IgD-negative memory B cell (primary cell): ENCODE results near the gene EPB41. TPM values are rescaled to one million over a fixed set of nuclear protein-coding genes. Genes with fewer than 3 reads are reported as not detected.

ENCODE experiments used
- H3K27ac Mint-ChIP-seq, 3 donors: one replicate each; pipeline ENCODE4 v1.8.0; 2020 to 2022; ENCODE audit warnings: mild to moderate bottlenecking in 3 of 3, mixed read lengths in 3 of 3, moderate library complexity in 1 of 3
- H3K27me3 Mint-ChIP-seq: one replicate; pipeline ENCODE4 v1.8.0; 2021; ENCODE audit warnings: mixed read lengths
- H3K36me3 Mint-ChIP-seq: one replicate; pipeline ENCODE4 v1.8.0; 2020; ENCODE audit warnings: mild to moderate bottlenecking, mixed read lengths
- H3K4me1 Mint-ChIP-seq, 3 donors: one replicate each; pipeline ENCODE4 v1.8.0; 2020 to 2022; ENCODE audit warnings: mixed read lengths in 3 of 3, mild to moderate bottlenecking in 1 of 3
- H3K4me3 Mint-ChIP-seq, 4 donors: one replicate each; pipeline ENCODE4 v1.8.0; 2020 to 2022; ENCODE audit warnings: mild to moderate bottlenecking in 4 of 4, mixed read lengths in 4 of 4, moderate library complexity in 3 of 4
- H3K9me3 Mint-ChIP-seq, 3 donors: one replicate each; pipeline ENCODE4 v1.8.0; 2020 to 2021; ENCODE audit warnings: mixed read lengths in 3 of 3, mild to moderate bottlenecking in 1 of 3
- polyA plus RNA-seq: library from polyadenylated mRNA; unstranded; fragments of 300-500 nt; fragmentation: Illumina TruSeq; gene quantifications from one replicate; pipeline ENCODE4 v1.2.3, GENCODE V29; 2021

EPB41 gene
- polyA plus RNA-seq, 1 donor from 2014 or later: 78.9 TPM

- peaks cover under 1% of the 10 kb centered on the region for H3K36me3 Mint-ChIP-seq
- peaks cover 39 to 44% (median 41%) of the 10 kb centered on the region in 3 donors for H3K4me1 Mint-ChIP-seq
- no peaks in the 10 kb centered on the region for H3K9me3 Mint-ChIP-seq
- peak overlapping the region in 1 of 4 donors; percentile 22 for H3K4me3 Mint-ChIP-seq
- no peak overlapping the region for H3K27ac Mint-ChIP-seq
- no peaks in the 10 kb centered on the region for H3K27me3 Mint-ChIP-seq
Measured at GRCh38 chr1:28965271-28965870, 51.0 kb downstream of the EPB41 start.

GRCh38 chr1:28966617-28967016 is 52.2 kb downstream of the EPB41 start:
- Mint-ChIP-seq H3K4me3 (no peak overlapping the region), H3K36me3 (peaks cover 7% of the 10 kb centered on the region), H3K27ac (no peak overlapping the region), H3K9me3 (no peaks in the 10 kb centered on the region), H3K27me3 (no peaks in the 10 kb centered on the region), H3K4me1 (peaks cover 36 to 39% (median 38%) of the 10 kb centered on the region in 3 donors)

GRCh38 chr1:28971980-28972771 is 57.8 kb downstream of the EPB41 start:
- Mint-ChIP-seq H3K27me3 (no peaks in the 10 kb centered on the region), H3K4me1 (peaks cover 22 to 38% (median 36%) of the 10 kb centered on the region in 3 donors), H3K4me3 (peak overlapping the region in 1 of 4 donors; percentile 73), H3K27ac (peak overlapping the region in 2 of 3 donors; percentile 45 to 59), H3K9me3 (no peaks in the 10 kb centered on the region), H3K36me3 (peaks cover 7% of the 10 kb centered on the region)

- Mint-ChIP-seq H3K4me1 (peaks cover 24 to 48% (median 42%) of the 10 kb centered on the region in 3 donors), H3K27me3 (no peaks in the 10 kb centered on the region), H3K4me3 (no peak overlapping the region), H3K27ac (peak overlapping the region in 2 of 3 donors; percentile 11 to 12), H3K36me3 (peaks cover 7% of the 10 kb centered on the region), H3K9me3 (no peaks in the 10 kb centered on the region)
Measured at GRCh38 chr1:28973596-28974421, 59.4 kb downstream of the EPB41 start.

- Mint-ChIP-seq H3K27me3 (no peaks in the 10 kb centered on the region), H3K27ac (peak overlapping the region in 2 of 3 donors; percentile 11 to 12), H3K9me3 (no peaks in the 10 kb centered on the region), H3K4me3 (no peak overlapping the region), H3K4me1 (peaks cover 28 to 53% (median 46%) of the 10 kb centered on the region in 3 donors), H3K36me3 (peaks cover 7% of the 10 kb centered on the region)
Measured at GRCh38 chr1:28974432-28974831, 60.1 kb downstream of the EPB41 start.

- H3K4me3 Mint-ChIP-seq: no peak overlapping the region
- no peaks in the 10 kb centered on the region for H3K9me3 Mint-ChIP-seq
- no peaks in the 10 kb centered on the region for H3K27me3 Mint-ChIP-seq
- peaks cover 4% of the 10 kb centered on the region for H3K36me3 Mint-ChIP-seq
- H3K27ac Mint-ChIP-seq: peak overlapping the region in 1 of 3 donors; percentile 73
- peaks cover 27 to 55% (median 54%) of the 10 kb centered on the region in 3 donors for H3K4me1 Mint-ChIP-seq
Measured at GRCh38 chr1:28976248-28976647, 61.9 kb downstream of the EPB41 start.

GRCh38 chr1:28981210-28981609 is 66.8 kb downstream of the EPB41 start:
- no peaks in the 10 kb centered on the region for H3K27me3 Mint-ChIP-seq
- no peak overlapping the region for H3K27ac Mint-ChIP-seq
- peaks cover 18 to 44% (median 40%) of the 10 kb centered on the region in 3 donors for H3K4me1 Mint-ChIP-seq
- H3K9me3 Mint-ChIP-seq: peaks cover 0 to 5% (median 2%) of the 10 kb centered on the region in 3 donors
- H3K36me3 Mint-ChIP-seq: peaks cover 7% of the 10 kb centered on the region
- H3K4me3 Mint-ChIP-seq: no peak overlapping the region

- Mint-ChIP-seq H3K27ac (no peak overlapping the region), H3K4me3 (no peak overlapping the region), H3K4me1 (peaks cover 19 to 48% (median 42%) of the 10 kb centered on the region in 3 donors), H3K9me3 (peaks cover 0 to 5% (median 2%) of the 10 kb centered on the region in 3 donors), H3K27me3 (no peaks in the 10 kb centered on the region), H3K36me3 (peaks cover 7% of the 10 kb centered on the region)
Measured at GRCh38 chr1:28982198-28982597, 67.8 kb downstream of the EPB41 start.

GRCh38 chr1:28983091-28983490 is 68.7 kb downstream of the EPB41 start:
- H3K36me3 Mint-ChIP-seq: peaks cover 8% of the 10 kb centered on the region

GRCh38 chr1:28983509-28984310 is 69.3 kb downstream of the EPB41 start:
- H3K4me3 Mint-ChIP-seq: peak overlapping the region in 1 of 4 donors; percentile 88
- H3K27ac Mint-ChIP-seq: no peak overlapping the region
- H3K36me3 Mint-ChIP-seq: peaks cover 9% of the 10 kb centered on the region
- H3K9me3 Mint-ChIP-seq: peaks cover 0 to 5% (median 2%) of the 10 kb centered on the region in 3 donors
- no peaks in the 10 kb centered on the region for H3K27me3 Mint-ChIP-seq
- H3K4me1 Mint-ChIP-seq: peaks cover 20 to 42% (median 40%) of the 10 kb centered on the region in 3 donors

More at GRCh38 chr1:28983091-28983490, 68.7 kb downstream of the EPB41 start:
- Mint-ChIP-seq H3K27ac (no peak overlapping the region), H3K9me3 (peaks cover 0 to 5% (median 2%) of the 10 kb centered on the region in 3 donors), H3K27me3 (no peaks in the 10 kb centered on the region), H3K4me1 (peaks cover 21 to 45% (median 41%) of the 10 kb centered on the region in 3 donors), H3K4me3 (no peak overlapping the region)

- Mint-ChIP-seq H3K27me3 (no peaks in the 10 kb centered on the region), H3K9me3 (peaks cover 0 to 5% (median 2%) of the 10 kb centered on the region in 3 donors), H3K36me3 (peaks cover 10% of the 10 kb centered on the region), H3K27ac (no peak overlapping the region), H3K4me1 (peaks cover 17 to 40% (median 37%) of the 10 kb centered on the region in 3 donors), H3K4me3 (no peak overlapping the region)
Measured at GRCh38 chr1:28984311-28984684, 69.9 kb downstream of the EPB41 start.

- peaks cover 0 to 5% (median 2%) of the 10 kb centered on the region in 3 donors for H3K9me3 Mint-ChIP-seq
- H3K27me3 Mint-ChIP-seq: no peaks in the 10 kb centered on the region
- no peak overlapping the region for H3K27ac Mint-ChIP-seq
- H3K4me1 Mint-ChIP-seq: peaks cover 15 to 34% (median 31%) of the 10 kb centered on the region in 3 donors
- H3K4me3 Mint-ChIP-seq: peak overlapping the region in 2 of 4 donors; percentile 37 to 47
- H3K36me3 Mint-ChIP-seq: peaks cover 10% of the 10 kb centered on the region
Measured at GRCh38 chr1:28985427-28985826, 71.1 kb downstream of the EPB41 start.

- peaks cover 6% of the 10 kb centered on the region for H3K36me3 Mint-ChIP-seq
- peaks cover 15 to 28% (median 25%) of the 10 kb centered on the region in 3 donors for H3K4me1 Mint-ChIP-seq
- peaks cover 0 to 5% (median 2%) of the 10 kb centered on the region in 3 donors for H3K9me3 Mint-ChIP-seq
- peak overlapping the region; percentile 13 to 89 (median 73) for H3K4me3 Mint-ChIP-seq
- peak overlapping the region; percentile 22 to 77 (median 63) for H3K27ac Mint-ChIP-seq
- no peaks in the 10 kb centered on the region for H3K27me3 Mint-ChIP-seq
Measured at GRCh38 chr1:28986306-28986910, 72.0 kb downstream of the EPB41 start.
